OCI-LY1 (cell line): ENCODE results near the gene HIGD2A.

ENCODE experiments used
- CTCF ChIP-seq: fragments of 200-600 bp; sonication (generic), shearing (Covaris generic); IDR thresholded peaks from 2 replicates; pipeline ENCODE4 v1.5.1; 2017; ENCODE audit warnings: mild to moderate bottlenecking, antibody characterized with exemption, low read length, moderate library complexity, mixed read lengths
- EZH2 ChIP-seq: fragments of 200-600 bp; sonication (generic), shearing (Covaris generic); IDR thresholded peaks from 2 replicates; pipeline ENCODE4 v1.8.0; 2017; ENCODE audit warnings: borderline replicate concordance, mixed run types, mild to moderate bottlenecking, antibody characterized with exemption, low read length, moderate library complexity, mixed read lengths

- TF ChIP-seq CTCF: no peak
- TF ChIP-seq EZH2: no peak
Measured at GRCh38 chr5:176369934-176370711, 18.4 kb upstream of the HIGD2A start.
